Measurements from ENCODE around the gene SH2B3.
A peak's percentile ranks its signal among the peaks of the same experiment; 100 is the strongest.
"Not testable (repeated sequence)": the region's sequence is repeated elsewhere in the genome, so short reads cannot be mapped to it uniquely, and the experiment has no call there.

The SH2B3 gene

GRCh38 chr12:111386885-111387284, 18.8 kb upstream of the SH2B3 start:
- DNase-seq (ENCODE audit: low read depth in 2 of 2, low spot score in 1 of 2): no peak

DNA sequence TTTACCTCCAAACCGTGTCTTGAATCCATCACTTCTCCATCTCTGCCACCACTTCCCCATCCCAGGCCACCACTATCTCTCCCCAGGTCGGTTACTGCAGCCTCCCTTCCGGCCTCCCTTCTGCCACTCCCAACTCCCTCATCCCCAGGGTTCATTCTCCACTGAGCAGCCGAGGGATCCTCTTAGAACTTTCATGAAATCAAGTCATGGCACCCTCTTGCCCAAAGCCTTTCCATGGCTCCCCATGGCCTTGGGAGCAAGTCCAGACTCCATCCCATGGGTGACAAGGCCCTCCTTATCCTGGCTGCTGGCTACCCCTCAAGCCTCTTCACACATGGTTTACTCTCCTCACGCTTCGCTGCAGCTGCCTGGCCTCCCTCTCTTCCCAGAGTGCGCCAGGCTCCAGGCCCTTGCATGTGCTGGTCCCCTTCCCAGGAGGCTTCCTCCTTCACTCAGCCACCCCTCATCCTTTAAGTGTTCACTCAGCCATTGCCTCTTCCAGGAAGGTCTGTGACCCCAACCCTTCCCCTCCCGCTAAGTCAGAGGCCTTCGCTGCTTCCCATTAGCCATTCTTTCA, 17.9 kb upstream of the SH2B3 start:
- no peak for DNase-seq (ENCODE audit: low read depth in 2 of 2, low spot score in 1 of 2)

DNA sequence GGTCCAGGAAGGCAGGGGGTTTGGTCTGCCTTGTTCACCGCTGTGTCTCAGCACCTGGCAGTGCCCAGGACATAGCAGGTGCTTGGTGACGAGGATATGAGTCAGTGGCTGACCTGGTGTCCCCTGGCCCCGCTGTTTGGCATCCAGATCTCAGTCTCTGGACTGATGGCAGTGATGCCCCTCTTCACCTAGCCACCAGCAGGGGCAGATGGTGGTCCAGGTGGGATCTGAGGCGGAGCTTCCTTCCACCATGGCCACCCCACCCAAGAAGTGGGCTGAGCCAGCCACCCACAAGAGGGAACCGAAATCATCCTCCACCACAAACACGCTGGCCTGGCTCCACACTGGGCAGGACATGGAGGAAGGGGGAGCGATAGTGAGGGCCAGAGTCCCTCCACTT, 16.1 kb upstream of the SH2B3 start:
- DNase-seq (ENCODE audit: low read depth in 2 of 2, low spot score in 1 of 2): no peak

- DNase-seq (ENCODE audit: low read depth in 2 of 2, low spot score in 1 of 2): no peak
These were observed 14.8 kb upstream of the SH2B3 start for GRCh38 chr12:111390910-111391309.

DNA sequence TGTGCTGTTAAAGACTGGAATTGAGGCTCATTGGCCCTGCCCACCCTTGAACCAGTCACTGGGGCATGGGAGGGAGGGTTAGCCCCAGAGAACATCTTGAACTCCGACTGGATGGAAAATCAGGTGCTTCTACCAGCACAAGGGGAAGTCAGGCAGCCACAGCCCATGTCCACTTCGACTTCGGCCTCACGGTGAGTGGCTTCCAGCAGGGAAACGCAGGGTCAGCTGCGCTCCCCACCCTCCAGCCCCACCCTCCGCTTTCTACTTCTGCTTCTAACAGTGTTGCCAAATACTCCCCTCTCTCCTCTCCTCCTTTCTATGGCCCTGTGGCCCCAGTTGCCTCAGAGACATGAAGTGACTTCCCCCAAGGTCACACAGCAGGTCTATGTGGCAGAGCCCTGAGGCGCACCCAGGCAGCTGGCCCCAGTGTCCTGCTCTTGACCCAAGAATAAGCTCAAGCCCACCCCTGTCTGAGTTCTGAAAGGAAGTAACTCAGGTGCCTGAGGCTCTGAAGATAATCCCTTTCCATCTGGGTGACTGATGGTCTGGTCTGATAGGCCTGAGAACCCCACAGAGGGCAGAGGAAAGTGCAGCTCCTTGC, 11.9 kb upstream of the SH2B3 start:
- DNase-seq (ENCODE audit: low read depth in 2 of 2, low spot score in 1 of 2): no peak

GRCh38 chr12:111394480-111394879, 11.2 kb upstream of the SH2B3 start:
- no peak for DNase-seq (ENCODE audit: low read depth in 2 of 2, low spot score in 1 of 2)

DNA sequence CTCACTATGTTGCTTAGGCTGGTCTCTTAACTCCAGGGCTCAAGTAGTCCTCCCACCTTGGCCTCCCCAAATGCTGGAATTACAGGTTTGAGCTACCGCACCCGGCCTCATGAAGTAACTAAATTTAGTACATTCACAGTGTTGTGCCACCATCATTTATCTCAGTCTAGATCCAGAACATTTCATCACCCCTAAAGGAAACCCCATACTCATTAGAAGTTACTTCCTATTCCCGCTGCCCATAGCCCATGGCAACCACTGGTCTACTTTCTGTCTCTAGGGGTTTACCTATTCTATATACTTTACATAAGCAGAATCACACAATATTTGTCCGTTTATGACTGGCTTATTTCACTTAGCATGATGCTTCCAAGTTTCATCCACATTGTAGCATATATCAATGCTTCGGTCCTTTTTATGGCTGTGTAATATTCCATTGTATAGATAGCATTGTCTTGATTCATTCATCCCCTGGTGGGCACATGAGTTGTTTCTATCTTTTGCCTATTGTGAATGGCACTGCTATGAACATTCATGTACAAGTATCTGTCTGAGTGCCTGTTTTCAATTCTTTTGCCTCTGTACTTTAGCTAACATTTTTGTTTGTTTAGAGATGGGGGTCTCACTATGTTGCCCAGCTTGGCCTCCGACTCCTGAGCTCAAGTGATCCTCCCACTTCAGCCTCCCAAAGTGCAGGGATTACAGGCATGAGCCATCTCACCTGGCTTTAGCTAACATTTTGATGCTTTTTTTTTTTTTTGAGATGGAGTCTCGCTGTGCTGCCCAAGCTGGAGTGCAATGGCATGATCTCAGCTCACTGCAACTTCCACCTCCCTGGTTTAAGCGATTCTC, 10.2 kb upstream of the SH2B3 start:
- DNase-seq (ENCODE audit: low read depth in 2 of 2, low spot score in 1 of 2): no peak

DNA sequence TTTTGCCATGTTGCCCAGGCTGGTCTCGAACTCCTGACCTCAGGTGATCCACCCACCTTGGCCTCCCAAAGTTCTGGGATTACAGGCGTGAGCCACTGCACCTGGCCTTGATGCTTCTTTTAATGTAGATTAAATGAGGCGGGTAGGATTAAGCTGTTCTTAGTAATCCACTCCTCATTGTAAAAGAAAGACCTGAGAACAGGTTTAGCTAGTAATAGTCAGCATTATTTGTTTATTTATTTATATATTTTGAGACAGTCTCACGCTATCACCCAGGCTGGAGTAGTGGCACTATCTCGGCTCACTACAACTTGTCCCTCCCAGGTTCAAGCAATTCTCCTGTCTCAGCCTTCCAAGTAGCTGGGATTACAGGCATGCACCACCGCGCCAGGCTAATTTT, 9.5 kb upstream of the SH2B3 start:
- not testable (repeated sequence) for DNase-seq (ENCODE audit: low read depth in 2 of 2, low spot score in 1 of 2)

GRCh38 chr12:111396726-111397445, 8.8 kb upstream of the SH2B3 start:
- peak; percentile 72 to 73 for DNase-seq (ENCODE audit: low read depth in 2 of 2, low spot score in 1 of 2)

- DNase-seq (ENCODE audit: low read depth in 2 of 2, low spot score in 1 of 2): no peak
These were observed 7.2 kb upstream of the SH2B3 start for GRCh38 chr12:111398530-111398929.

DNA sequence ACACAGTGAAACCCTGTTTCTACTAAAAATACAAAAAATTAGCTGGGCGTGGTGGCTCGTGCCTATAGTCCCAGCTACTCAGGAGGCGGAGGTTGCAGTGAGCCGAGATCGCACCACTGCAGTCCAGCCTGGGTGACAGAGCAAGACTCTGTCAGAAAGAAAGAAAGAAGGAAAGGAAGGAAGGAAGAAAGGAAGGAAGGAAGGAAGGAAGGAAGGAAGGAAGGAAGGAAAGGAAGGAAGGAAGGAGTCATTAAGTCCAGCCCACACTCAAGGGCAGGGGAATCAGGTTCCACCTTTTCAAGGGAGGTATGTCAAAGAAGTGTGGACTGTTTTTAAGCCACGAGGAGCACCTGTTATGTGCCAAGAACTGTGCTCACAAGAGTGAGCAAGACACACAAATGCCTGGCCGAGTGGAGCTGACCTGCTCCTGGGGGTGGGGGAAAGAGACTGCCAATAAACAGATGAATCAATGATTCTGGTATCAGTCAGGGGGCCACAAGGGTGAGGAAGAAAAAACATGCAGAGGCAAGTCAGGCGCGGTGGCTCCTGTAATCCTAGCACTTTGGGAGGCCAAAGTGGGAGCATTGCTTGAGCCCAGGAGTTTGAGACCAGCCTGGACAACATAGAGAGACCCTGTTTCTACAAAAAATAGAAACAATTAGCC, 5.8 kb upstream of the SH2B3 start:
- DNase-seq (ENCODE audit: low read depth in 2 of 2, low spot score in 1 of 2): not testable (repeated sequence)

- no peak for DNase-seq (ENCODE audit: low read depth in 2 of 2, low spot score in 1 of 2)
These were observed 4.5 kb upstream of the SH2B3 start for GRCh38 chr12:111401167-111401605.

DNA sequence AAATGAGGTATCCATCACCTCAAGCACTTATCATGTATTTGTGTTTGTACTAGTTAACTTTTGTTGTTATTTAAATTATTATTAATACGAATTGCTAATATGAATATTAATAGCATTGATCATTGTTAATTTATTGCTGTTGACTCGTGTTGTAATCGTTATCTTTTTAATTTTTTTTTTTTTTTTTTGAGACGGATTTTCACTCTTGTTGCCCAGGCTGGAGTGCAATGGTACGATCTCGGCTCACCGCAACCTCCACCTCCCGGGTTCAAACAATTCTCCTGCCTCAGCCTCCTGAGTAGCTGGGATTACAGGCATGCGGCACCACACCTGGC, 3.3 kb upstream of the SH2B3 start:
- DNase-seq (ENCODE audit: low read depth in 2 of 2, low spot score in 1 of 2): not testable (repeated sequence)

- DNase-seq (ENCODE audit: low read depth in 2 of 2, low spot score in 1 of 2): peak; percentile 69 to 74
These were observed 1.2 kb upstream of the SH2B3 start for GRCh38 chr12:111404362-111405148.

DNA sequence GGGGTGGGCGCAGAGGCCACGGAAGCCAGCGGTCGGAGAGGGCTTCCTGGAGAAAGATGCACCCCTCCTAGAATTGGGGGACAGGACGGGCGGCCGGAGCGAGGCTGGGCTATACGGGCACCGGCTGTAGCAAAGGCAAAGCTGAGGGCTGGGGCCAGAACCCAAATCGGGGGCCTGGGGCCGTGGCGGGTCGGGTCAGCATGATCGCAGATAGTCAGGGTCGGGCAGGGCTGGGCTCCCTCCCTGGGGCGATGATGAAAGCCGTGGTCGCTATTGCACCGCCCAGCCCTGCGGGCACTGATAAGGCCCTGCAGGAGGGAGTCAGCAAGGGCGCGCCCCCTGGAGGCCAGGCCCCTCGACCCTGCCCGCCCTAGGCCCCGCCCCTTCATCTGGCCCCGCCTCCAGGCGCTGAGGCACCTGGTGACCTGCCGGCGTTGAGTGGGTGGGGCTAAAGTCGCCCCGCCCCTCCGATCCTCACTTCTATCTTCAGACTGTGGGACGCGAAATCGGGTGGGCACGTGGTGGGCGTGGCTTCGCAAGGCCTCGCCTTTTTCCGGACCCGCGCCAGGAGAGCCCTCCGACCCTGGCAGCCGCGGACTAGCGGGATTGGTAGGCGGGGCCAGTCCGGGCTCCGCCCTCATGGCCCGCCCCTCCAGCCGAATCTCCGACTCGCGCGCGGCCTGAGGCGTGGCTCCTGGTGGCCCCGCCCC, 419 bp upstream of the SH2B3 start:
- peak; percentile 98 to 99 for DNase-seq (ENCODE audit: low read depth in 2 of 2, low spot score in 1 of 2)

- DNase-seq (ENCODE audit: low read depth in 2 of 2, low spot score in 1 of 2): peak in 1 of 2 donors; percentile 54
These were observed 1.0 kb downstream of the SH2B3 start for GRCh38 chr12:111406474-111407376.

GRCh38 chr12:111407377-111408115, 1.8 kb downstream of the SH2B3 start:
- DNase-seq (ENCODE audit: low read depth in 2 of 2, low spot score in 1 of 2): no peak

DNA sequence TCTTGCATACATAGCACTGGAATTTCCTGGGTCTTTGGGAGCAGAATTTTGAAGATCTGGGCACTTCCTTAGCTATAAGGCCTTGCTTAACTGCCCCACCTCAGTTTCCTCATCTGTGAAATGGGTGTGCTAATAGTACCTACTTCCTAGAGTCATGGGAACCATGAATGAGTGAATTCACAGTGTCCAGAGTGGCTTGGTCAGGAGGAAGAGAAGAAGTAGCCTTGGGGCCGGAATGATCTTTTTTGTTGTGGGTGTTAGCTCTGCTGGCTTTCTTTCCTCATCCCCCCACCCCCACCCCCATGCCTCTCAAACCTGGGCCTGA, 2.4 kb downstream of the SH2B3 start:
- DNase-seq (ENCODE audit: low read depth in 2 of 2, low spot score in 1 of 2): no peak

Measured in stimulated activated CD8-positive, alpha-beta memory T cell treated with anti-CD3 and anti-CD28 coated beads, Interleukin-4, amount 100 ng/mL, for 4 hours (primary cell).